Stimulated activated naive CD8-positive, alpha-beta T cell treated with anti-CD3 and anti-CD28 coated beads, Interleukin-15, Interleukin-2, amounts not matched to agents 100 U/mL and 50 U/mL, for 24 hours (primary cell): ENCODE data around the gene PCDHGA7.
"Not testable (repeated sequence)": the region's sequence is repeated elsewhere in the genome, so short reads cannot be mapped to it uniquely, and the experiment has no call there.

ENCODE experiments used
- ATAC-seq: fragments of 150-1000 bp; cut with Tn5 transposase; one replicate; pipeline ENCODE4 v1.10.0; 2021
- DNase-seq: peaks from one replicate; pipeline ENCODE4 v3.0.0; 2021

PCDHGA7 gene

DNA sequence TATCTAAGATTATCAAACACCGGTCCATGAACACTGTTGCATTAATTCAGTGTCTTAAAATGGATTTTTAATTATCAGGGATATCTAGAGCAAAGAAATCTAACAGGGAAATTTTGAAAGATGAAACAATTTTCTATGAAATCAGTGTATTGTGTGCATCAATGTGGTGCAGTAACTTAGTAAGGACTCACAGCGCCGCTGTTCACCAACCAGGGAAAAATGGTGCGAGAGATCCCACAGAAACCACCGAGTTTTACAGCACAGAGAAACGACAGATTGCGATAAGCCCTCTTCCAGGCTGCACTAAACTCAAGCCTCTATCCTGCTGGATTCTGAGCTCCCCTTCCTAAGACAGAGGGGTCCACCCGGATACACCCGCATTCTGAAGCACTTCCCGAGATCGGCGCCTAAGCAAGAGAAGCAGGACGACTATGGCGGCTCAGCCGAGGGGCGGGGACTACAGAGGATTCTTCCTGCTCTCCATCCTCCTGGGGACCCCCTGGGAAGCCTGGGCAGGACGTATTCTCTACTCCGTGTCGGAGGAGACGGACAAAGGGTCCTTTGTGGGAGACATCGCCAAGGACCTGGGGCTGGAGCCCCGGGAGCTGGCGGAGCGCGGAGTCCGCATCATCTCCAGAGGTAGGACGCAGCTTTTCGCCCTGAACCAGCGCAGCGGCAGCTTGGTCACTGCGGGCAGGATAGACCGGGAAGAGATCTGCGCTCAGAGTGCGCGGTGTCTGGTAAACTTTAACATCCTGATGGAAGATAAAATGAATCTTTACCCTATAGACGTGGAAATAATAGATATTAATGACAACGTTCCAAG is at the start of gene PCDHGA7:
Gene PCDHGA7, plus strand, starts transcription at position 274 of the 826 bp plus-strand sequence. Its CDS starts 158 bp downstream, at position 432.
- DNase-seq (no peak), ATAC-seq (no peak)

- ATAC-seq (no peak), DNase-seq (no peak)
These were observed 43.8 kb upstream of the PCDHGA7 start, which contains the start of gene PCDHGA2 for GRCh38 chr5:141338538-141339306. Gene PCDHGA2 (plus strand): TSS chr5:141338760.

GRCh38 chr5:141340781-141341354 is 41.7 kb upstream of the PCDHGA7 start:
- DNase-seq, ATAC-seq: not testable (repeated sequence)

GRCh38 chr5:141342773-141343172 is 39.8 kb upstream of the PCDHGA7 start:
- ATAC-seq, result no peak

DNA sequence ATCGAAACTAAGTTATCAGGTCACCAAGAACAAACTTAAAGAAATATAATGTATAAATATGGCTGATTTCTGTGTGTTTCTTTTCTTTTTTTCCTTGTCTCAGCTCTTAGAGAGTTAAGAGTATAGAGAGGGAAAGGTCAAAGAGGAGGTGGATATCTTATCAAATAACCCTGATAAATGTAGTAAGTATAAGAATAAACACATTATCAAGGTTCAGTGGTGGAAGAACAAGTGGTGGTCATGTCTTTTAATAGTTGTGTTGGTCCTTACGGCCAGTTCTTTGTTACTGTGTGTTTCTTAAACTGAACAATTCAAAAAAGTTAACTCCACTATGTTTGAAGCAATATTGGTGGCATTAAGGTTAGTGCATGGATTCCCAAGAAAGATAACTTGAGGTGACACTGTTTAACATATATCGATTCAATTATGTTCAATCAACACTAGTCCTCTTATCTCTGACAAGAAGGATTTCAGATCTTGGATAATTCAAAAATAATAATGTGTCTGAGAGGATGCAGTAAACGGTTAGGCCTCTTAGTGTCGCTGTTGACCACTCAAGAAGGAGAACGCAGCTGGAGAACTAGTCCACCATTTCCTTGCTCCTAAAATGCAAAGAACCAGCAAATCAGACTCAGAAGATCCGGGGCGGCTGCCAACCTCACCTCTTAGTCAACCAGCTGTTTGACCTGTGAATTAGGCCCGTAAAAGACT is 39.1 kb upstream of the PCDHGA7 start, which contains the start of gene PCDHGA3:
Gene PCDHGA3, plus strand, starts transcription at position 588 of the 711 bp plus-strand sequence. CDS start 205 bp downstream, outside the sequence.
- ATAC-seq (no peak), DNase-seq (no peak)

More at GRCh38 chr5:141342773-141343172, 39.8 kb upstream of the PCDHGA7 start:
- no peak for DNase-seq

DNA sequence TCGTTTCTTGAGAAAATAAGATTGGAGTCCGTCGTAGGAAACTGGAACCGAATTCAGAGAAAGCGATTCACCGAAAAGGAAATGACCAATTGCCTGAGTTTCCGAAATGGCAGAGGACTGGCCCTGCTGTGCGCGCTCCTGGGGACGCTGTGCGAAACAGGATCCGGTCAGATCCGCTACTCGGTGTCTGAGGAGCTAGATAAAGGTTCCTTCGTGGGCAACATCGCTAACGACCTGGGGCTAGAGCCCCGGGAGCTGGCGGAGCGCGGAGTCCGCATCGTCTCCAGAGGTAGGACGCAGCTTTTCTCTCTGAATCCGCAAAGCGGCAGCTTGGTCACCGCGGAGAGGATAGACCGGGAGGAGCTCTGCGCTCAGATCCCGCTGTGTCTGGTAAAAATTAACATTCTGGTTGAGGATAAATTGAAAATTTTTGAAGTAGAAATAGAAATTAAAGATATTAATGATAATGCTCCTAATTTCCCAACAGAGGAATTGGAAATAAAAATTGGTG is 38.5 kb upstream of the PCDHGA7 start:
- DNase-seq (no peak), ATAC-seq (no peak)

GRCh38 chr5:141345327-141345726 is 37.2 kb upstream of the PCDHGA7 start:
- no peak for DNase-seq
- no peak for ATAC-seq

- DNase-seq, ATAC-seq: not testable (repeated sequence)
These were observed 36.5 kb upstream of the PCDHGA7 start for GRCh38 chr5:141346017-141346416.

DNA sequence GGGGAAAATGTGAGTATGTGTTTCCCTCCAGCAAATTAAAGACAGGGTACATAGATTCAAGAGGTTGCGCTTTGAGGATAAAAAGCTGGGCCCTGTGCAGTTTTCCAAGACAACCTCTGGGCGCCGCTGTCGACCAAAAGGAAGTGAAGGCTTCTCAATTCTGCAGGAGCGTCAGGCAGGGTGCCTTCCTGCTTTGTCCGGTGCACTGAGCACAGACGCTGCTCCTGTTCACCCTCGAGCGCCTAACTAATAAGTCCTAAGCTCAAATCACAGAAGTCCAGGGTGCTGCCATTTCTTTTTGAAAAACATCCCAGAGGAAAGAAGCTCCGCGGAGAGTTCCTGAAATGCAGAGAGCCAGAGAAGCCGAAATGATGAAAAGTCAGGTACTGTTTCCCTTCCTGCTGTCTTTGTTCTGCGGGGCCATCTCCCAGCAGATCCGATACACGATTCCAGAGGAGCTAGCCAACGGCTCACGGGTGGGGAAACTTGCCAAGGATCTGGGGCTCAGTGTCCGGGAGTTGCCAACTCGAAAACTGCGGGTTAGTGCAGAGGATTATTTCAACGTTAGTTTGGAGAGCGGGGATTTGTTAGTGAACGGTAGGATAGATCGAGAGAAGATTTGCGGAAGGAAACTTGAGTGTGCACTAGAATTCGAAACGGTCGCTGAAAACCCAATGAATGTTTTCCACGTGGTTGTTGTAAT is 32.5 kb upstream of the PCDHGA7 start, which contains the start of gene PCDHGB1:
Gene PCDHGB1, plus strand, starts transcription at position 183 of the 703 bp plus-strand sequence. Its CDS starts 162 bp downstream, at position 345.
- DNase-seq (peak; percentile 22), ATAC-seq (no peak)

DNA sequence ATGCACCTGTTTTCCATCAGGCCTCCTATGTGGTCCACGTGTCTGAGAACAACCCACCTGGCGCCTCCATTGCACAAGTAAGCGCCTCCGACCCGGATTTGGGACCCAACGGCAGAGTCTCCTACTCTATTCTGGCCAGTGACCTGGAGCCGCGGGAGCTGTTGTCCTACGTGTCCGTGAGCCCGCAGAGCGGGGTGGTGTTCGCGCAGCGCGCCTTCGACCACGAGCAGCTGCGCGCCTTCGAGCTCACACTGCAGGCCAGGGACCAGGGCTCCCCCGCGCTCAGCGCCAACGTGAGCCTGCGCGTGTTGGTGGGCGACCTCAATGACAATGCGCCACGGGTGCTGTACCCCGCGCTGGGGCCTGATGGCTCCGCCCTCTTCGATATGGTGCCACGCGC is 31.0 kb upstream of the PCDHGA7 start:
- ATAC-seq (no peak), DNase-seq (no peak)

DNA sequence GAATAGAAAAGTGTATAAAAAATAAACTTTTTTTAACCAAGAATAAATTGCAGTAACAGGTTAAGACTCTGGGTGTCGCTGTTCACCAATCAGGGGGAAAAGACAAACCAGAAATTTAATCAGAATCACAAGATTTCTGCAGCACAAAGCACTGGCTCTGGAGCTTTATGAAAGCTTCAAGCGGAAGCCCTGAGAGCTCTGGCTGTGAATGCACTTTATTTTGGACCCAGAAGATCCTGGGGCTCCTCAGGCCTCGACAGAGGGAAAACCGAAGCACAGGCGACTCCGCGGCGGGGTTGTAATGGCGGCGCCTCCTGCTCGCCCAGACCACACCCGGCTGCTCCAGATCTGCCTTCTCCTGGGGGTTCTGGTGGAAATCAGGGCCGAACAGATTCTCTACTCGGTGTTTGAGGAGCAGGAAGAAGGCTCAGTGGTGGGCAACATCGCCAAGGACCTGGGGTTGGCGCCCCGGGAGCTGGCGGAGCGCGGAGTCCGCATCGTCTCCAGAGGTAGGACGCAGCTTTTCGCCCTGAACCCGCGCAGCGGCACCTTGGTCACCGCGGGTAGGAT is 27.6 kb upstream of the PCDHGA7 start, which contains the start of gene PCDHGA4:
Gene PCDHGA4, plus strand, starts transcription at position 122 of the 570 bp plus-strand sequence. Its CDS starts 87 bp downstream, at position 209.
- DNase-seq (no peak), ATAC-seq (no peak)

DNA sequence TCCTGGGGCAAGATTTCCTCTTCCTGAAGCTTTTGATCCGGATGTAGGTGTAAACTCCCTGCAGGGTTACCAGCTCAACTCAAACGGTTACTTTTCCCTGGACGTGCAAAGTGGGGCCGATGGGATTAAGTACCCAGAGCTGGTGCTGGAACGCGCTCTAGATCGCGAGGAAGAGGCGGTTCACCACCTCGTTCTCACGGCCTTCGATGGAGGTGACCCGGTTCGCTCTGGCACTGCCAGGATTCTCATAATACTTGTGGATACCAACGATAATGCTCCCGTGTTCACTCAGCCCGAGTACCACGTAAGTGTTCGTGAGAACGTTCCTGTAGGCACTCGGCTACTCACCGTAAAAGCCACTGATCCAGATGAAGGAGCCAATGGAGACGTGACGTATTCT is 26.9 kb upstream of the PCDHGA7 start:
- ATAC-seq, result no peak

GRCh38 chr5:141356133-141356532 is 26.4 kb upstream of the PCDHGA7 start:
- no peak for ATAC-seq
- DNase-seq, result no peak

More for the DNA sequence above, 26.9 kb upstream of the PCDHGA7 start:
- DNase-seq, result no peak

GRCh38 chr5:141356950-141357349 is 25.6 kb upstream of the PCDHGA7 start:
- DNase-seq, result no peak
- ATAC-seq, result peak; percentile 19

DNA sequence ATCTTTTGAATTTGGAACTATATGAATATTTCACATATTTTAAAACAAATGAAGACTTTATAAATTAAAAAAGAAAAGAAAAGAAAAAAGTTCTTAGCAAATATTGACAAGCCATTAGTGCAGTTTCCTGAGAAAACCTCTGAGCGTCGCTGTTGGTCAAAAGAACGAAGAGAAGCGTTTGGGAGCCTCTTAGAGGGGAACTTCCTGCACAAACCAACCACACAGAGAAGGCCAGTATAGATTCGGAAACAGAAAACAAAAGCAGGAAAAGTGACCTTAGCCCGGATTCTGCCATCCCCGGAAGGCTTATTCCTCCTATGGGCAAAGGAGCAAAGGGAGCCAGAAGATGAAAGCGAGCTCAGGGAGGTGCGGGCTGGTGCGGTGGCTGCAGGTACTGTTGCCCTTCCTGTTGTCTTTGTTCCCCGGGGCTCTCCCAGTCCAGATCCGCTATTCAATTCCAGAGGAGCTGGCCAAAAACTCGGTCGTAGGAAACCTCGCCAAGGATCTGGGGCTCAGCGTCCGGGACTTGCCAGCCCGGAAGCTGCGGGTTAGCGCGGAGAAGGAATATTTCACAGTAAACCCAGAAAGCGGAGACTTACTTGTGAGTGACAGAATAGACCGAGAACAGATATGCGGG is 22.6 kb upstream of the PCDHGA7 start, which contains the start of gene PCDHGB2:
Gene PCDHGB2, plus strand, starts transcription at position 205 of the 637 bp plus-strand sequence. Its CDS starts 142 bp downstream, at position 347.
- no peak for ATAC-seq
- no peak for DNase-seq

GRCh38 chr5:141360685-141361084 is 21.9 kb upstream of the PCDHGA7 start:
- DNase-seq (no peak), ATAC-seq (no peak)

GRCh38 chr5:141362719-141363118 is 19.8 kb upstream of the PCDHGA7 start:
- ATAC-seq (no peak), DNase-seq (no peak)

DNA sequence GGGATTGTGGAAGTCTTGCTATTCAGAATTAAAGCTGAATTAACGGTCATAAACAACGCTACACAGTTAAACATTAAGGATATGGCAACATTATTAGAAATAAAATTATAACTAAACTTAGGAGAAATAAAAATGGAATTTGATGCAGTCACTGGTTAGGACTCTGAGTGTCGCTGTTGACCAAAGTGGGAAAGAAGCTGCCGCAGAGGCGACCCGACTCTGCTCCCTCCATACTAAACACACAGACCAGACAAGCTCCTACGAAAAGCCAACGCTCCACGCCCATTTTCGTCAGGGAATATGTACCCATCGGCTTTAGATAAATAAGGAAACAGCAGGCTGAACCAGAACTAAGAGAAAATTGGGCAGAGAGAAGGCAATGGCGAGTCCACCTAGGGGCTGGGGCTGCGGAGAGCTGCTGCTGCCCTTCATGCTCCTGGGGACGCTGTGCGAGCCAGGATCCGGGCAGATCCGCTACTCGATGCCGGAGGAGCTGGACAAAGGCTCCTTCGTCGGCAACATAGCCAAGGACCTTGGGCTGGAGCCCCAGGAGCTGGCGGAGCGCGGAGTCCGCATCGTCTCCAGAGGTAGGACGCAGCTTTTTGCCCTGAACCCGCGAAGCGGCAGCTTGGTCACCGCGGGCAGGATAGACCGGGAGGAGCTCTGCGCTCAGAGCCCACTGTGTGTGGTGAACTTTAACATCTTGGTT is 18.4 kb upstream of the PCDHGA7 start, which contains the start of gene PCDHGA5:
Gene PCDHGA5, plus strand, starts transcription at position 211 of the 709 bp plus-strand sequence. Its CDS starts 169 bp downstream, at position 380.
- ATAC-seq (no peak), DNase-seq (no peak)
